Neural cell (in vitro differentiated cells): Measurements from ENCODE around the gene NASP.

Experiments used
- EZH2 ChIP-seq: fragments of 200-600, 300-800 bp; shearing (Covaris generic), sonication (generic); IDR thresholded peaks from 2 replicates; pipeline ENCODE4 v1.6.1; 2014; ENCODE audit warnings: antibody characterized with exemption, low read length, borderline replicate concordance, mild to moderate bottlenecking; ENCODE audit not compliant: insufficient read depth, poor library complexity, severe bottlenecking
- POLR2AphosphoS5 ChIP-seq: IDR thresholded peaks from 2 replicates; pipeline ENCODE4 v1.6.1; 2012
- SMC3 ChIP-seq: fragments of 450-650 bp; conservative IDR thresholded peaks from 2 replicates; pipeline ENCODE4 v1.6.1; 2014; ENCODE audit warnings: antibody characterized with exemption, mild to moderate bottlenecking, moderate library complexity; ENCODE audit not compliant: poor library complexity
- TAF1 ChIP-seq: IDR thresholded peaks from 2 replicates; pipeline ENCODE4 v1.6.1; 2012; ENCODE audit warnings: low read depth
- TF ChIP-seq, protein P1 (sequence below): fragments of 450-650 bp; IDR thresholded peaks from 2 replicates; pipeline ENCODE4 v1.5.1; 2014; ENCODE audit warnings: antibody characterized with exemption, mild to moderate bottlenecking, moderate library complexity; ENCODE audit not compliant: poor library complexity, severe bottlenecking

GRCh38 chr1:45557422-45557944 lies 26.4 kb upstream of the NASP start:
- TF ChIP-seq, protein P1, sequence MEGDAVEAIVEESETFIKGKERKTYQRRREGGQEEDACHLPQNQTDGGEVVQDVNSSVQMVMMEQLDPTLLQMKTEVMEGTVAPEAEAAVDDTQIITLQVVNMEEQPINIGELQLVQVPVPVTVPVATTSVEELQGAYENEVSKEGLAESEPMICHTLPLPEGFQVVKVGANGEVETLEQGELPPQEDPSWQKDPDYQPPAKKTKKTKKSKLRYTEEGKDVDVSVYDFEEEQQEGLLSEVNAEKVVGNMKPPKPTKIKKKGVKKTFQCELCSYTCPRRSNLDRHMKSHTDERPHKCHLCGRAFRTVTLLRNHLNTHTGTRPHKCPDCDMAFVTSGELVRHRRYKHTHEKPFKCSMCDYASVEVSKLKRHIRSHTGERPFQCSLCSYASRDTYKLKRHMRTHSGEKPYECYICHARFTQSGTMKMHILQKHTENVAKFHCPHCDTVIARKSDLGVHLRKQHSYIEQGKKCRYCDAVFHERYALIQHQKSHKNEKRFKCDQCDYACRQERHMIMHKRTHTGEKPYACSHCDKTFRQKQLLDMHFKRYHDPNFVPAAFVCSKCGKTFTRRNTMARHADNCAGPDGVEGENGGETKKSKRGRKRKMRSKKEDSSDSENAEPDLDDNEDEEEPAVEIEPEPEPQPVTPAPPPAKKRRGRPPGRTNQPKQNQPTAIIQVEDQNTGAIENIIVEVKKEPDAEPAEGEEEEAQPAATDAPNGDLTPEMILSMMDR = no peak
- TF ChIP-seq TAF1 = no peak
- no peak for TF ChIP-seq POLR2AphosphoS5
- TF ChIP-seq SMC3 = no peak
- no peak for TF ChIP-seq EZH2
